IPS-NIHi7 (cell line): ENCODE data around the gene PHEX.

ENCODE experiments used
- DNase-seq: peaks from one replicate; pipeline ENCODE4 v3.0.0; 2012; ENCODE audit warnings: mixed read lengths; ENCODE audit errors: extremely low spot score

PHEX gene

GRCh38 chrX:22105231-22105630, 73.1 kb downstream of the PHEX start:
- DNase-seq, result no peak

- no peak for DNase-seq
Measured at GRCh38 chrX:22105971-22106370, 73.8 kb downstream of the PHEX start.

- peak; percentile 30 for DNase-seq
Measured at GRCh38 chrX:22109442-22109841, 77.3 kb downstream of the PHEX start.

- no peak for DNase-seq
Measured at GRCh38 chrX:22110729-22111494, 78.8 kb downstream of the PHEX start.

GRCh38 chrX:22116605-22117546, 84.8 kb downstream of the PHEX start:
- no peak for DNase-seq

- no peak for DNase-seq
Measured at GRCh38 chrX:22117633-22118032, 85.5 kb downstream of the PHEX start.

GRCh38 chrX:22118161-22118830, 86.2 kb downstream of the PHEX start:
- DNase-seq, result peak; percentile 51

GRCh38 chrX:22121161-22121560, 89.0 kb downstream of the PHEX start:
- DNase-seq, result no peak

GRCh38 chrX:22122510-22122909, 90.4 kb downstream of the PHEX start:
- DNase-seq, result no peak

- no peak for DNase-seq
Measured at GRCh38 chrX:22124098-22124497, 92.0 kb downstream of the PHEX start.

GRCh38 chrX:22125481-22125880, 93.4 kb downstream of the PHEX start:
- no peak for DNase-seq

GRCh38 chrX:22126327-22126726, 94.2 kb downstream of the PHEX start:
- no peak for DNase-seq

GRCh38 chrX:22128961-22129360, 96.8 kb downstream of the PHEX start:
- DNase-seq, result no peak

- no peak for DNase-seq
Measured at GRCh38 chrX:22134681-22135080, 102.6 kb downstream of the PHEX start.

GRCh38 chrX:22135171-22135711, 103.1 kb downstream of the PHEX start:
- no peak for DNase-seq

- peak; percentile 43 for DNase-seq
Measured at GRCh38 chrX:22135994-22136684, 104.0 kb downstream of the PHEX start.

- no peak for DNase-seq
Measured at GRCh38 chrX:22136711-22137110, 104.6 kb downstream of the PHEX start.

- no peak for DNase-seq
Measured at GRCh38 chrX:22139822-22140221, 107.7 kb downstream of the PHEX start.

- DNase-seq, result no peak
Measured at GRCh38 chrX:22141047-22141730, 109.1 kb downstream of the PHEX start.

GRCh38 chrX:22147214-22147613, 115.1 kb downstream of the PHEX start:
- no peak for DNase-seq

GRCh38 chrX:22147942-22148341, 115.8 kb downstream of the PHEX start:
- no peak for DNase-seq
